ENCODE results near the gene SSMEM1.

Gene SSMEM1

DNA sequence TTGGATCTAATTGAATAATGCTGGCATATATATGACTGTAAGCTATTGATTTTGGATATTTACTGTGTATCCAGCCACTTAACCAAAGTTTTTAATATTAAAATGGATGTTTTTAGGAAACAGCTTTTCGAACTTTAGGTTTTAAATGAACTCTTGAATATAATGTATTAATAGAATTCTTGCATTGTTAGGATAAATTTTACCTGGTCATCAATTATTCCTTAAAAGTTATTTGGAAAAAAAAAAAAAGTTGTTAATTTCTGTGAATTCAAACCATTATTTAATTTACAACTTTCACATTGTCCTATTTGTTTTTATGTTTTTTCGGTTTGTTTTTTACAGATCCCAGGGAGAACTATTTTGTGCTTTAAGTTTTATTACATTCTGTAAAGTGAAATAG lies 12.3 kb upstream of the SSMEM1 start:
- Histone ChIP-seq H3K4me1 (ENCODE audit: control extremely low read depth in 1 of 4, control insufficient read depth in 4 of 4, insufficient read depth in 4 of 4, low read length in 3 of 4) (no peaks in the 10 kb centered on the region), H3K27ac (ENCODE audit: insufficient read depth in 1 of 2, low read depth in 1 of 2, low read length in 2 of 2, poor library complexity in 1 of 2, severe bottlenecking in 2 of 2) (no peak overlapping the region), H3K36me3 (ENCODE audit: control insufficient read depth in 4 of 4, insufficient read depth in 4 of 4, low read length in 3 of 4) (peaks cover 18 to 43% (median 32%) of the 10 kb centered on the region in 4 experiments), H3K27me3 (replicated peaks in 2 of 5; ENCODE audit: control insufficient read depth in 4 of 5, insufficient read depth in 5 of 5, low read length in 4 of 5) (no peaks in the 10 kb centered on the region), H3K9me3 (ENCODE audit: control extremely low read depth in 1 of 5, control insufficient read depth in 4 of 5, insufficient read depth in 2 of 5, low read depth in 1 of 5, low read length in 4 of 5) (no peaks in the 10 kb centered on the region), H3K4me3 (ENCODE audit: control insufficient read depth in 1 of 7, extremely low read depth in 1 of 7, insufficient read depth in 4 of 7, low read depth in 2 of 7, low read length in 6 of 7) (no peak overlapping the region)
- POLR2A ChIA-PET: interaction anchor here (0.8 kb wide), 1 partner anchor 10 kb away, joined by 3 read pairs; the partner anchor contains the start of gene TMEM209
- no CpG with 5 or more reads among the region's 2 CpGs for WGBS (ENCODE audit: insufficient coverage)
- DNase-seq: no peak
- CTCF ChIA-PET: no interaction called here

DNA sequence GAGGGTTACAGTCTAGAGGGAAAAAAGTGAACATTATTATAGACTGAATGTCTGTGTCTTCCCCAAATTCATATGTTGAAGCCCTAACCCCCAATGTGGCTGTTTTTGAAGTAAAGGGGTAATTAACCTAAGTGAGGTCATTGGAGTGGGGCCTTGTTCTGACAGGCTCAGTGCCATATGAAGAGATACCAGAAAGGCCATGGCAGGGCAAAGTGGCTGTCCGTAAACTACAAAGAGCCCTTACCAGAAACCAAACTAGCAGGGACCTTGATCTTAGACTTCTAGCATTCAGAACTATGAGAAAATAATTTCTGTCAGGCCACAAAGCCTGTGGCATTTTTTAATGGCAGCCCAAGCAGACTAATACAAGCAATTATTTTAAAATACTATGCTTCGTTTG lies 11.2 kb upstream of the SSMEM1 start:
- peaks cover 16 to 48% (median 34%) of the 10 kb centered on the region in 4 experiments for H3K36me3 ChIP-seq (ENCODE audit: control insufficient read depth in 4 of 4, insufficient read depth in 4 of 4, low read length in 3 of 4)
- H3K27me3 ChIP-seq (replicated peaks in 2 of 5; ENCODE audit: control insufficient read depth in 4 of 5, insufficient read depth in 5 of 5, low read length in 4 of 5): no peaks in the 10 kb centered on the region
- ChIA-PET CTCF (no interaction called here), POLR2A (no interaction called here)
- H3K4me3 ChIP-seq (ENCODE audit: control insufficient read depth in 1 of 7, extremely low read depth in 1 of 7, insufficient read depth in 4 of 7, low read depth in 2 of 7, low read length in 6 of 7): no peak overlapping the region
- no peaks in the 10 kb centered on the region for H3K4me1 ChIP-seq (ENCODE audit: control extremely low read depth in 1 of 4, control insufficient read depth in 4 of 4, insufficient read depth in 4 of 4, low read length in 3 of 4)
- no peak overlapping the region for H3K27ac ChIP-seq (ENCODE audit: insufficient read depth in 1 of 2, low read depth in 1 of 2, low read length in 2 of 2, poor library complexity in 1 of 2, severe bottlenecking in 2 of 2)
- 100% methylated on average over 1 of the region's 2 CpGs for WGBS (ENCODE audit: insufficient coverage)
- no peaks in the 10 kb centered on the region for H3K9me3 ChIP-seq (ENCODE audit: control extremely low read depth in 1 of 5, control insufficient read depth in 4 of 5, insufficient read depth in 2 of 5, low read depth in 1 of 5, low read length in 4 of 5)
- no peak for DNase-seq

DNA sequence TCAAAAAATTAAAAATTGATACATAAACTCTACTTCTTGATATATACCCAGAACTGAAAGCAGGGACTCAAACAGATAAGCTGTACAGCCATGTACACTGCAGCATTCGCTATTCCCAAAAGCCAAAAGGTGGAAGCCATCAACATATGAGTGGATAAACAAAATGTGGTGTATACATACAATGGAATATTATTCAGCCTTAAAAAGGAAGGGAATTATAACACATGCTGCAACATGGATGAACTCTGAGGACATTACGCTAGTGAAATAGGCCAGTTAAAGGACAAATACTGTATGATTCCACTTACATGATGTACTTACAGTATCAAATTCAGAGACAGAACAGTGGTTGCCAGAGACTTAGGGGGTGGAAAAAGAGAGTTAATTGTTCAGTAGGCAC lies 10.6 kb upstream of the SSMEM1 start:
- H3K27me3 ChIP-seq (replicated peaks in 2 of 5; ENCODE audit: control insufficient read depth in 4 of 5, insufficient read depth in 5 of 5, low read length in 4 of 5): no peaks in the 10 kb centered on the region
- WGBS (ENCODE audit: insufficient coverage): no CpG with 5 or more reads among the region's 2 CpGs
- H3K36me3 ChIP-seq (ENCODE audit: control insufficient read depth in 4 of 4, insufficient read depth in 4 of 4, low read length in 3 of 4): peaks cover 15 to 48% (median 32%) of the 10 kb centered on the region in 4 experiments
- CTCF ChIA-PET: no interaction called here
- no peak for DNase-seq
- no peaks in the 10 kb centered on the region for H3K4me1 ChIP-seq (ENCODE audit: control extremely low read depth in 1 of 4, control insufficient read depth in 4 of 4, insufficient read depth in 4 of 4, low read length in 3 of 4)
- H3K27ac ChIP-seq (ENCODE audit: insufficient read depth in 1 of 2, low read depth in 1 of 2, low read length in 2 of 2, poor library complexity in 1 of 2, severe bottlenecking in 2 of 2): no peak overlapping the region
- no peaks in the 10 kb centered on the region for H3K9me3 ChIP-seq (ENCODE audit: control extremely low read depth in 1 of 5, control insufficient read depth in 4 of 5, insufficient read depth in 2 of 5, low read depth in 1 of 5, low read length in 4 of 5)
- POLR2A ChIA-PET: interaction anchor here (0.6 kb wide), 1 partner anchor 10 kb away, joined by 4 read pairs; no protein-coding TSS in a partner anchor
- H3K4me3 ChIP-seq (ENCODE audit: control insufficient read depth in 1 of 7, extremely low read depth in 1 of 7, insufficient read depth in 4 of 7, low read depth in 2 of 7, low read length in 6 of 7): no peak overlapping the region

DNA sequence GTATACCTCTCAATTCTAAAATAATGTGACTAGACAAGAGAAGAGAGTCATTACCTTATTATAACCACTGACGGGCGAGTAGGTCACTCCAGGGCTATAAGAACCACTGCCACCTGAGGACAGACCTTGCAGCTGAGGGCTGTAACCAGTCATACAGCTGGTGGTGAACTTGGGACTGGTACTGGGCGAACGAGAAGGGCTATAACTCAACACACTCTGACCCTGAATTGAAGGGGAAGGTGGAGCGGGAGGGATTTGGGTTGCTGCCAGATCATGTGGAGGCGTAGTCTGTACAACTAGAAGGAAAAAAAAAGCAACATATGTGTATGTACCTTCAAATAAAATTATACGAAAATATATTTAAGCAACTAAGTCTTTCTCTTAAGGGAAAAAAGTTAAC lies 5.9 kb upstream of the SSMEM1 start:
- POLR2A ChIA-PET: no interaction called here
- WGBS (ENCODE audit: insufficient coverage): 74% methylated on average over 4 of the region's 7 CpGs
- Histone ChIP-seq H3K27ac (ENCODE audit: insufficient read depth in 1 of 2, low read depth in 1 of 2, low read length in 2 of 2, poor library complexity in 1 of 2, severe bottlenecking in 2 of 2) (no peak overlapping the region), H3K36me3 (ENCODE audit: control insufficient read depth in 4 of 4, insufficient read depth in 4 of 4, low read length in 3 of 4) (peaks cover 8 to 40% (median 27%) of the 10 kb centered on the region in 4 experiments), H3K4me3 (ENCODE audit: control insufficient read depth in 1 of 7, extremely low read depth in 1 of 7, insufficient read depth in 4 of 7, low read depth in 2 of 7, low read length in 6 of 7) (no peak overlapping the region), H3K9me3 (ENCODE audit: control extremely low read depth in 1 of 5, control insufficient read depth in 4 of 5, insufficient read depth in 2 of 5, low read depth in 1 of 5, low read length in 4 of 5) (no peaks in the 10 kb centered on the region), H3K27me3 (replicated peaks in 2 of 5; ENCODE audit: control insufficient read depth in 4 of 5, insufficient read depth in 5 of 5, low read length in 4 of 5) (no peaks in the 10 kb centered on the region), H3K4me1 (ENCODE audit: control extremely low read depth in 1 of 4, control insufficient read depth in 4 of 4, insufficient read depth in 4 of 4, low read length in 3 of 4) (peaks cover 0 to 16% (median 3%) of the 10 kb centered on the region in 4 experiments)
- CTCF ChIA-PET: interaction anchor here (0.6 kb wide), 1 partner anchor 73 kb away, joined by 3 read pairs; no protein-coding TSS in a partner anchor
- no peak for DNase-seq

DNA sequence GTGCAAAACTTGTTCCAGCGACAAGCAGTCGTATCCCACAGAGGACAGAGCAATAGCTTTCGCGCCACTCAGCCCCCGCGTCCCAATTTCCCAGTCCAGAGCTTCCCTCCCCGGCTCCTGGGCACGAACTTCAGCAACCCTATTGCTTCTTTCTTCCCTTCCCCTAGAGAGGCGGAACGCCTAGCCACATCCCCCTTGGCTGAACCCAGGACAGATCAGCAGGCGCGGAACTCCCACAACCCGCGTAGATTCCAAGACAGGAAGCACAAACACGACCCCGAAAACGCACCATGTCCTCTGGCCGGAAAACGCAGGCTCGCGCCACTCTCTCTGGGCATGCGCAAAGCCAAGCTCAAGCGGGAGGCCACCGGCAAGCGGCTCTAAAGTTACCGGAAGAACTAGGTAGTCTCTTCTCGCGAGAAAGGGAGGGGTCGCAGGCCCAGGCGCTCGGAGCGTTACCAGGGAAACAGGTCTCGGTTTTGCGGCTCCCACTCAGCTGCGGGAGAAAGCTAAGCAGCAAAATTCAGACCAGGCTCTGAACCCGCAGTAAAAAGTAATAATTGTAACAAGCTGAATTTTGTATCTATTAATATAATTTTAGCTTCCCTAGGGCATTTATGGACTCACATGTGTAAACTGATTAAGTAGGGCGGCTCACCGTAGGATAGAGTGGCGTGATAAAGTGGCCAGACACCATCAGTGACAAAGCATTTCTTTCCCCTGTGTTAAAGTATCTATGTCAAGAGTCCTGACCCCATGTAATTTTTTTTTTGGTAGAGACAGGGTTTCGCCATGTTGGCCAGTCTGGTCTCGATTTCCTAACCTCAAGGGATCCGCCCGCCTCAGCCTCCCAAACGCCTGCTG lies 2.3 kb upstream of the SSMEM1 start, which contains the start of gene TMEM209:
Gene TMEM209 (minus strand): TSS at position 323 of the 864 bp plus-strand sequence. CDS start 31 bp downstream, at position 292.
- 8% methylated on average over 36 of the region's 44 CpGs for WGBS (ENCODE audit: insufficient coverage)
- no peaks in the 10 kb centered on the region for H3K9me3 ChIP-seq (ENCODE audit: control extremely low read depth in 1 of 5, control insufficient read depth in 4 of 5, insufficient read depth in 2 of 5, low read depth in 1 of 5, low read length in 4 of 5)
- DNase-seq: peak; percentile 97 to 98 (median 97)
- H3K27me3 ChIP-seq (replicated peaks in 2 of 5; ENCODE audit: control insufficient read depth in 4 of 5, insufficient read depth in 5 of 5, low read length in 4 of 5): no peaks in the 10 kb centered on the region
- peaks cover 0 to 16% (median 3%) of the 10 kb centered on the region in 4 experiments for H3K4me1 ChIP-seq (ENCODE audit: control extremely low read depth in 1 of 4, control insufficient read depth in 4 of 4, insufficient read depth in 4 of 4, low read length in 3 of 4)
- POLR2A ChIA-PET: interaction anchor here (0.5 to 1.5 kb wide), 3 partner anchors 10 to 157 kb away, joined by 3 read pairs; no protein-coding TSS in a partner anchor
- H3K4me3 ChIP-seq (ENCODE audit: control insufficient read depth in 1 of 7, extremely low read depth in 1 of 7, insufficient read depth in 4 of 7, low read depth in 2 of 7, low read length in 6 of 7): peak within 1 kb of the TSS; percentile 80 to 99 (median 96)
- peak within 1 kb of the TSS; percentile 85 to 98 for H3K27ac ChIP-seq (ENCODE audit: insufficient read depth in 1 of 2, low read depth in 1 of 2, low read length in 2 of 2, poor library complexity in 1 of 2, severe bottlenecking in 2 of 2)
- CTCF ChIA-PET: interaction anchor here (0.7 to 1.6 kb wide), 7 partner anchors 73 to 557 kb away, joined by 3 to 4 read pairs (median 3); partner anchors contain the start of gene KLHDC10
- H3K36me3 ChIP-seq (ENCODE audit: control insufficient read depth in 4 of 4, insufficient read depth in 4 of 4, low read length in 3 of 4): peaks cover 5 to 23% (median 13%) of the 10 kb centered on the region in 4 experiments

DNA sequence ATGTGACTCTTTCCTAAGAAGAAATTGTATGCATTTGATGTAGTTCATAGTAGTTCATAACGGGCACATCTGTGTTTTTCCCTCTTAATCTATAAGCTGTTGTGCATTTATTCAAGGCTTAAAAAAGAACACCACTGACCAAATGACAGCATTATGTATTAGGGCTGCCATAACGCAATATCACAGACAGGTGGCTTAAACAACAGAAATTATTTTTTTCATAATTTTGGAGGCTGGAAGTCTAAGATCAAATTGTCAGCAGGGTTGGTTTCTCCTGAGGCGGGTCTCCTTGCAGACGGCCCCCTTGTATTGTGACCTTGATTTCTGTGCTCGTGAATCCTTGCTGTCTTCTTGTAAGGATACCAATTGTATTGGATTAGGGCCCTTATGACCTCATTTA lies 627 bp upstream of the SSMEM1 start:
- Histone ChIP-seq H3K4me1 (ENCODE audit: control extremely low read depth in 1 of 4, control insufficient read depth in 4 of 4, insufficient read depth in 4 of 4, low read length in 3 of 4) (peaks cover 0 to 16% (median 3%) of the 10 kb centered on the region in 4 experiments), H3K4me3 (ENCODE audit: control insufficient read depth in 1 of 7, extremely low read depth in 1 of 7, insufficient read depth in 4 of 7, low read depth in 2 of 7, low read length in 6 of 7) (no peak overlapping the region), H3K36me3 (ENCODE audit: control insufficient read depth in 4 of 4, insufficient read depth in 4 of 4, low read length in 3 of 4) (peaks cover 3 to 13% (median 7%) of the 10 kb centered on the region in 4 experiments), H3K27ac (ENCODE audit: insufficient read depth in 1 of 2, low read depth in 1 of 2, low read length in 2 of 2, poor library complexity in 1 of 2, severe bottlenecking in 2 of 2) (no peak overlapping the region), H3K27me3 (replicated peaks in 2 of 5; ENCODE audit: control insufficient read depth in 4 of 5, insufficient read depth in 5 of 5, low read length in 4 of 5) (no peaks in the 10 kb centered on the region), H3K9me3 (ENCODE audit: control extremely low read depth in 1 of 5, control insufficient read depth in 4 of 5, insufficient read depth in 2 of 5, low read depth in 1 of 5, low read length in 4 of 5) (no peaks in the 10 kb centered on the region)
- DNase-seq: peak; percentile 5 to 36 (median 35)
- ChIA-PET POLR2A (interaction anchor here (0.7 kb wide), 1 partner anchor 279 kb away, joined by 4 read pairs; no protein-coding TSS in a partner anchor), CTCF (no interaction called here)
- 100% methylated on average over 1 of the region's 5 CpGs for WGBS (ENCODE audit: insufficient coverage)

DNA sequence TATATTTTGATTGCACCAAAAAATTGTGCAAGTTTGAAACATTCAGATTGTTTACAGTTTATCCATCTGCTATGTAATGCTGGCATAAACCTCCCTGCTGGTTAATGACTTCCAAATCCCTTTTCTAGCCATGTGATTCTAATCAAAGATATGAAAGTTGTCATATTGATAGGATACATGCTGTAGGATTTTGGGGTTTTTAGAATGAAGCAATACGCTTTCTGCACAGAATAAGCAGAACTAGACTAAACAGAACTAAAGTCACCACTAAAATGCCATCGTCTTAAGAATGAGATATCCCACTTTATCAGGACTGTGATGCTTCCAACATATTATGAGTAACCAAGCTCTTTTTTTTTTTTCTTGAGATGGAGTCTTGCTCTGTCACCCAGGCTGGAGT lies 856 bp downstream of the SSMEM1 start:
- peaks cover 0 to under 1% (median under 1%) of the 10 kb centered on the region in 4 experiments for H3K36me3 ChIP-seq (ENCODE audit: control insufficient read depth in 4 of 4, insufficient read depth in 4 of 4, low read length in 3 of 4)
- H3K27me3 ChIP-seq (replicated peaks in 2 of 5; ENCODE audit: control insufficient read depth in 4 of 5, insufficient read depth in 5 of 5, low read length in 4 of 5): no peaks in the 10 kb centered on the region
- WGBS (ENCODE audit: insufficient coverage): 100% methylated on average over 1 of the region's 2 CpGs
- H3K4me1 ChIP-seq (ENCODE audit: control extremely low read depth in 1 of 4, control insufficient read depth in 4 of 4, insufficient read depth in 4 of 4, low read length in 3 of 4): peaks cover 0 to 16% (median 3%) of the 10 kb centered on the region in 4 experiments
- no peak for DNase-seq
- ChIA-PET POLR2A (interaction anchor here (0.6 kb wide), 1 partner anchor 1393 kb away, joined by 3 read pairs; no protein-coding TSS in a partner anchor), CTCF (interaction anchor here (1.1 kb wide), 1 partner anchor 275 kb away, joined by 3 read pairs; no protein-coding TSS in a partner anchor)
- no peaks in the 10 kb centered on the region for H3K9me3 ChIP-seq (ENCODE audit: control extremely low read depth in 1 of 5, control insufficient read depth in 4 of 5, insufficient read depth in 2 of 5, low read depth in 1 of 5, low read length in 4 of 5)
- no peak overlapping the region for H3K27ac ChIP-seq (ENCODE audit: insufficient read depth in 1 of 2, low read depth in 1 of 2, low read length in 2 of 2, poor library complexity in 1 of 2, severe bottlenecking in 2 of 2)
- no peak overlapping the region for H3K4me3 ChIP-seq (ENCODE audit: control insufficient read depth in 1 of 7, extremely low read depth in 1 of 7, insufficient read depth in 4 of 7, low read depth in 2 of 7, low read length in 6 of 7)
